GM19239 (cell line): ENCODE results near the gene NID1.
"Not testable (repeated sequence)": the region's sequence is repeated elsewhere in the genome, so short reads cannot be mapped to it uniquely, and the experiment has no call there.

Source experiments
- DNase-seq: peaks from one replicate; pipeline ENCODE4 v3.0.0; 2011; ENCODE audit warnings: low spot score; ENCODE audit not compliant: insufficient read length
- FAIRE-seq: peaks from 2 replicates; lab custom pipeline; 2011; peaks lifted over from hg19 to GRCh38; lab: Jason Lieb, UNC

The NID1 gene

DNA sequence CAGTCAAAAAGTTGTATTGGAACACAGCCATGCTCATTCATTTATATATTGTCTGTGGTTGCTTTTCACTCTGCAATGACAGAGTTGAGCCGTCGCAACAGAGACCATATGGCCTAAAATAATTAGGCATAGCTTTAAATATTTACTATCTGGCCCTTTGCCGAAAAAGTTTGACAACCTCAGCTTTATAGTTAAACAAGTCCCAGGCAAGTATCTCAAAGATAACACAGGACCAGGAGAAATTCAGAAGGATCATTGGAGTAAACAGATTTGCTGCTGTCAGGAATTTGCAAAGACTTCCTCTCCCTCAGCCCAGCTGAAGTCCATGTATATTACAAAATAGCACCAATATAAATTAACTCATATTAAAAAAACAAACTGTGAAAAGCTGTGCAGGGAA lies 34.4 kb downstream of the NID1 start:
- no peak for DNase-seq
- FAIRE-seq, result no peak

DNA sequence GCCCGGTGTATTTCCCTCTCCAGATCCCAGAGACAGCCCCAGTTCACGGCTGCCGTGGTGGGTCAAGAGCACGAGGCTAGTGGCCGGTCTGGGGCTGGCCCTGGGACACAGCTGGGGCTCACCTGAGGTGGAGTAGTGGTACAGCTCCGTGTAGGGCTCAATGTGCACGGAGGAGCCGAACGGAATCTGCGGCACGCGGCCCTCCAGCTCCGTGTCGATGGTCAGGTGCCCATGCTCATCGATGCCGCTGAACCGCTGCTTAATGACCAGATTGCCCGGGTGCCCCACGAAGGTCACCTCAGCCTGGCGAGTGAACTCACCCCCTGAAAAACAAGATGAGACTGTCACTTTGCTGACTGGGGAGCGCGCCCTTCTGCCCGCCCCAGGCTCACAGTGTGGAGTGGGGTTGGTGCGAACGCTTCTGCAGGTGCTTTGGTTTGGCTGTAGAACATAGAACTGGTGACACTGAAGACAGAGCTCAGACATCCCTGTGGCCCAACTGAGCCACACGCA lies 35.4 kb downstream of the NID1 start:
- FAIRE-seq, result no peak
- DNase-seq, result no peak

DNA sequence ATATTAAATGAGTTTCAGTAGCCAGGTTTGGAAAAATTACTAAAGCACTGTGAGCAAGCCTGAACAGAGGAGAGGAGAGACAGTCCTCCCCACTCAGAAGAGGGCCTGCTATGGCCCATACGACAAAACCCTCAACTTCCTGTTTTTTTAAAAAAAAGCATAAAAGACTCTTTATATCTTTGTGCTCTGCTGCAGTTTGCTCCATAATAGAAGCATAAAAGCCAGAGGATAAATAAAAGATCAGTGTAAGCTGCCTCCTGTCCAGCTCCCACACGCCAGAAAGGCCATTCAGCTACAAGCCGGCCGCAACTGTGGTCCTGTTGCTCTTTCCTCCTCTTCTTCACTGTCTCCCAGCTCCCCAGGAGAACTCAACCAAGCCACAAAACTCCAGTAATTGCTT lies 37.8 kb downstream of the NID1 start:
- DNase-seq (no peak), FAIRE-seq (peak; percentile 8)

DNA sequence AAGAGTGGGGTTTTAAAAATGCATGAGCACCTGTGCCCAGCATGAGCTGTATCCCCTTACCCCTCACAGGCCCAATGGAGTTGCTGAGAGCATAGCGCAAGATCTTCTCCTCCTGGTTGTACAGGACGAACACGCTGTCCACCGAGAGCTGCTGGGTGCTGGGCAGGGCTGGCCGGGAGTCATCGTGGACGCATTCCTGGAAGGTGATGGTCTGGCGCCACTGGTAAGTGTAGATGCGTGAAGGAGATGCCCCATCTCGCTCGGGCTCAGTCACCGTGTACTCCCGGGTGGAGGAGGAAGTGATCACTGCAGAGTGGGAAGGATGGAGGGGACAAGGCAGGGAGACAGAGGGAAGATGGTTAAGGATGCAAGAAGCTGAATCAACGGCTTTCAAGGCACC lies 39.1 kb downstream of the NID1 start:
- DNase-seq, result no peak
- no peak for FAIRE-seq

DNA sequence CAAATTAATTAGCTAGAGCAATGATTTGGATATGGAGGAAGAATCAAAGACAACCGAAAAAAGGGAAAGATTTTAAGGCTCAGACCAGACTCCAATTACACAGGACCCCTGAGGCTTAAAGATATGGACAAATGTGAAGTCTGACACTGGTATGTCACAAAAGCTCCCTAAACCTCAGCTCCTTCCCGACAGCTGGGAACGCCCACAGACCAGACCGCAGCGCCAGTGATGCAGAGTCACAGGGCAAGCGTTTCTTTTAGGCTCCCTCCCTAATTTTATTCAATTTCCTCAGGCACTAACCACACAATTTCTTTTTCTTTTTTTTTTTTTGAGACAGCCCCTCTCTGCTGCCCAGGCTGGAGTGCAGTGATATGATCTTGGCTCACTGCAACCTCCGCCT lies 40.2 kb downstream of the NID1 start:
- no peak for DNase-seq
- FAIRE-seq, result no peak

DNA sequence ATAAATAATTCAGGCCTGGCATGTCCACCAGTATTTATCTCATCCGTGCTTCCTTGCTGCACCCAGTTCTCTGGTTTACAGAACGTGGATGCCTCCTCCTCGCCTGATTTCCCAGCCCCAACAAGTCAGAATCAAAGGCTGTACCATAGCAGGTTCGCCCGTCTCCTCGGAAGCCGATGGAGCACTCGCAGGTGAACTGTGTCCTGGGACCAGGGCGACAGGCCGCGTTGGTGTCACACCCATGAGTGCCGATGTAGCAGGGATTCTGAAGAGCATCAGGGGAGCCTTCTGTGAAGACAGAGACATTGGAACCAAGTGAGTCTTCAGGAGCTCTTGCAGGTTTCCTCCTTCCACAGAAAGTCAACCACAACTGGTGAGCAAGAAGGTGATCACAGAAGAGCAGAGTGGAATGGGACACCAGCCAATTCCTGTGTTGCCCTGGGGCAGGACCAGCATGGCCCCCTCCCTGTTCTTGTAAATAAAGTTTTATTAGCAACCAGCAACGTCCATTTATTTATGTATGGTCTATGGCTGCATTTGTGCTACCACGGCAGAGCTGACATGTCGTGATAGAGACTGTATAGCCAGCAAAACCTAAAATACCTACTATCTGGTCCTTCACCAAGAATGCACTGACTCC lies 40.8 kb downstream of the NID1 start:
- FAIRE-seq, result no peak

DNA sequence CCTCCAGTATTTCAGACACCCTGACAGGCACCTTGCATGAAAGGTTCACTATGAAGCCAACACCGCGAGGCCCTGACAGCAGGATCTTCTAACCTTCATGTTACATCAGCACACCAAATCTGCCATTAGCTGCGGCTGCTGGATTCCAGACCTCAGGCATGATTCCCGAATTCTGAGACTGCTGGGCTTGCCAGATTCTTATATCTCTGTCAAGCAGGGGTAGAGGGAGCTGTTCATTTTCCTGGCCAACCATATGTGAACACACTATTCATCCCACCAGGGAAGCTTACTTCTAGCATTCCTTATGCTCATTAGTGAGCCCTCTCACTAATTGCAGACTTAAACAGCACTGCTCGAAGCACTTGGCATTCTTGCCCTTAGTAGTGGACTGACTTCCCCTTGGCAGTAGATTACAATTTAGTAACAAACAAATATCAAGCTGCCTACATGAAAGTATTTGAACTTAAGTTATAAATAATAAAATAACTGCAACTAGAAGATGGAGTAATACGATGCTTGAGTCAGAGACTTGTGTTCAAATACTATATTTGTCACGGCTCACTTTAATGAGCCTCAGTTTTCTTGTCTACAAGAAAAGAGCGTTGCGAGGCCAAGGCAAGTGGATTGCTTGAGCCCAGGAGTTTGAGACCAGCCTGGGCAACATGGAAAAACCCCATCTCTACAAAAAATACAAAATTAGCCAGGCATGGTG lies 43.3 kb downstream of the NID1 start:
- DNase-seq (no peak), FAIRE-seq (no peak)

More for the DNA sequence above, 40.8 kb downstream of the NID1 start:
- DNase-seq, result no peak

DNA sequence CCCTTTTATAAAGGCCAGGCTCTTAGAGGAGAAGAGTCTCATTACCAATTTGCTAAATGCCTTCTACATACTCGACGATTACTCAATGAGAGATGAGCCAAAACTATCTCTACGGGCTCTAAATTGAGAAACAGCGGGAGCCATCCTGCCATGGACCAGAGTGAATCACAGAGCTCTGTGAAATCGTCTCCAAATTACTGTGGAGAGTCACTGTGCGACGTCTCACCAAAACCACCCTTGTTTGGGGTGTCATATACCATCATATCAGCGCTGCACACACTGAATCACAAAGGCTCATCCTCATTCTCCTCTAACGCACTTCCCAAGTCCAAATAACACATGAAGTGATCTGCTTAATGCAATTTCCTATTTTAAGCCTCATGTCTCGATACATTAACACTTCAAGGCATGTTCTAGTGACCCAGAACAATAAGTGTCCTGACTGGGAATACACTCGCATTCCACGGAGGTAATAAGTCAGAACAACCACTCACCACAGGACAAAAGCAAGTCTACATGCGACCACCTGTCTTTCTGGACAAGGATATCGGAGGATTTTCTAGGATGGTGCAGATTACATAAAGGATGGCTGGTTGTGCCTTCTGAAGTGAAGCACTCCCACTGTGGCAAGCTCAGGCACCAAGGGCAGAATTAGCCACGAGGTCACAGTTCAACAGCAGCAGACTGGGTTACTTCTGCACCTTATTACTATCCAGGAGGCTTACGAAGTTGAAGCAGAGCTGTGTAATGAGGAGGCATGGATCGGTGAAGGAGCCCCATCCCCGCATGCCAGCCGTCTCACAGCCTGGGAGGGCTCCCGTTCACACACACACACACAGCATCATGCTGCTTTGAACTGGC lies 44.3 kb downstream of the NID1 start:
- FAIRE-seq (no peak), DNase-seq (no peak)

DNA sequence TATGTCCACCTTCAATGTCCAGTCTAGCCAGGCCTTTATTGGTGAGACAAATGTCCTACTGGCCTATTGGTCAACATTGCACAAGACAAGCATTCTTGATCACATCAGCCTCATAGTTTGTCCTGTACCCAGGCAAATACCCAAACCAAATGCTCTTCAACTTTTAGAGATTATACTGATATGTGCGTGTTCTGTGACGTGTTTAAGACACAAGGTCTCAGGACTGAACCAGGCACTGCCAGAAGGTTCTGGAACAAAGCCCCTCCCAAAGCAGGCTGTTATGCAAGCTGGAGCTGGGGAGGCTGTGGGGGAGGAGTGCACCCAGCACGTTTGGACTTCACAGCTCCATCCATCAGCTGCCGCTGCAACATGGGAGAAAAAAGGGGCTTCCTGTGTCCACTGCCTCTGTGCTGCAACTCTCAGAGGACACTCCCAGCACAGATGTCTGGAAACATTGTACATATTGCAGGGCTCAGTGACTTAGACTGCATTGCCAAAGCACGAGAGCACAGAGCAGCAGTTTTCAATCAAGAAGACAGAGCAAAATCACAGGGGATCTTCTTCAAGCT lies 45.9 kb downstream of the NID1 start:
- FAIRE-seq (no peak), DNase-seq (no peak)

DNA sequence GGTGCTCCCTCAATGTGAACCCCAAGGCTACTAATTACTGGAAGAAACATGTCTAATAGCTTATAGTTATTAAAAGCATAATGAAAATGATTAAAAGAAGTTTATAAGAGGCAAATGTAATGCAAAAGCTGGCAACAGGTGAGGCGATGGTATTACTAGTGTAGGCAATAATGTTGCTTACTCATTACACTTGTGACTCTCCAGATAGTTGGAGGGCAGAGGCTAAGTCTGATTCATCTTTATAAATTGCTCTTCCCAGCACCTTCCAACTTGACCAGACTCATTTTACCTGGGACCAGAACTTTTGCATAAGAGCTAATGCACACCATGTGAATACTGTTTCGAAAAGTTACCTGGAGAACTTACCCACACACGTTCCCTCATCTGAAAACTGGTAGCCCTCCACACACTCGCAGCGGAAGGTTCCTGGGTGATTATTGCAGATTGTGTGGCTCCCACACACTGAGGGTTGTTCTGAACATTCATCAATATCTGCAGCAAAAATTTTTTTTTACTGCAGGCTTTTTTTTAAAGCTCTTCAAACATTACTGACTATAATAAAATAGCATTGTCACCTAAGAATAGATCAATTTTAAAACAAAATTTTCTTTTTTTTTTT lies 48.0 kb downstream of the NID1 start:
- no peak for FAIRE-seq
- no peak for DNase-seq

DNA sequence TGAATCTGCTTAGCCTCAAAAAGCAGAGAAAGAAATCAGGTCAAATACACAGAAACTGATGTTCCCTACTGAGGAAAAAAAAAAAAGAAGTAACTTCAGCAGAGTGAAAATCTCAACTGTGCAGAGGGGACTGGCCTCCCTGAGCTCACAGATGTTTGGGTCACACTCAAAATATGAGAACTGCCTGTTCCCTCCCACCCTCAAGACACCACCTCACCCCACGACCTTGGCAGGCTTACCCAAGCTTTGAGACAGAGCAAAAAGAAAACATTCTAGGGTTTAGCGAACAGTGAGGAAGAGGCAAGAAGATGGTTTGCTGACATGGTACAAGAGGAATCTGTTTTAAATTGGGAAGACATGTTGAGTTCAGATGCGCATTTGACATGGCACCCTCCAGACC lies 48.8 kb downstream of the NID1 start:
- DNase-seq (no peak), FAIRE-seq (no peak)

DNA sequence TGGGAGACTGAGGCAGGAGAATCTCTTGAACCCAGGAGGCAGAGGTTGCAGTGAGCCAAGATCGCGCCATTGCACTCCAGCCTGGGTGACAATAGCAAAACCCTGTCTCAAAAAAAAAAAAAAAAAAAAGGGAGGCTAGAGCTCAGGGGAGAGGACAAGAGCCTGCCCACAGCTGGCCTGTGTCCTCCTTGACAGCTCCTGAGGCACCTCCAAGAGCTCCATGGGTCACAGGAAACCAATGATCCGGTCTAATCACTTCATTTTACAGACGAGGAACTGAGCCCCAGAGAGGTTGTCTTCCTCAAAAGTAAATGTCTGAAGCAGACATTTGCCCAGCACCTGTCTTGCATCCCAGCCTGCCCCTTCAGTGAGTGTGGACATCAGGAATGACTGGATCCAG lies 49.4 kb downstream of the NID1 start:
- DNase-seq, result no peak
- FAIRE-seq, result no peak

DNA sequence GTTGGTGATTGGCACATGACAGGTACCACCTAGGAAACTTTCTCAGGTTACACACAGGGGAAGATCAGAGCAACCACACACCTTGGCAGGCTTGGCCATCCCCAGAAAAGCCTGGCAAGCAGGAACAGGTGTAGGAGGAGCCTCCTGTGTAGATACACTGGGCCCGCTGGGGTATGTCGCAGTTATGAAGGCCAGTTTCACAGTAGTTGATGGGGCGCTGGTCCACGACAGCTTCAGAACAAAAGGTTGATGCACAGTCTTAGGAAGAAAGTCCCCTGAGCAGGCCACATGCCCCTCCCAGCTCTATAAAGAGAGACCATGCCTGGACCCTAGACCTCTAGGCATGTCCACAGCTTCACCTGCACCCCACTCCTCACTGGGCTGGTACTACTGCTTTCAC lies 51.6 kb downstream of the NID1 start:
- FAIRE-seq (no peak), DNase-seq (no peak)

DNA sequence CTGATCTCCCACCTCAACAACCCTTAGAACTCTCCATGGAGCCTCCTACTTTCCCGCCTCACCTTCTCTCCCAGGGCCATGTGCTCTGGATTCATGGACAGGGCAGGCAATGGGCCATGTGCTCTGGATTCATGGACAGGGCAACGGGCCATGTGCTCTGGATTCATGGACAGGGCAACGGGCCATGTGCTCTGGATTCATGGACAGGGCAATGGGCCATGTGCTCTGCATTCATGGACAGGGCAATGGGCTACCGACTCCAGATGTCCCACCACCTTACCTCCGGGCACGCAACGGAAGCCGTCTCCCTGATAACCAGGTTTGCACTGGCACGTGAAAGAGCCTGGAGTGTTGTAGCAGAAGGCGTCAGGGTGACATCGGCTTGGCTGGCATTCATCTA lies 53.2 kb downstream of the NID1 start:
- DNase-seq, result no peak
- no peak for FAIRE-seq

DNA sequence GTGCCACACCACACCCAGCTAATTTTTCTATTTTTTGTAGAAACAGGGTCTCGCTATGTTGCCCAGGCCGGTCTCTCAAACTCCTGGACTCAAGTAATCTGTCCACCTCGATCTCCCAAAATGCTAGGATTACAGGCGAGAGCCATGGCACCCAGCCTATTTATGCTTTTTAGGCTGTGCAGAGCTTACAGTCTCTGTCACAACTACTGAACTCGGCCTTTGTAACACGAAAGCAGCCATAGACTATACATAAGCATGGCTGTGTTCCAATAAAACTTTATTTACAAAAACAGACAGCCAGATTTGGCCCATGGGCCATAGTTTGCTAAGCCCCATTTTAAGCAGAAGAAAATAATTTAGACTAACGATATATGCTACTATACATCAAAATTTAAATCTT lies 54.4 kb downstream of the NID1 start:
- DNase-seq, result no peak
- no peak for FAIRE-seq

DNA sequence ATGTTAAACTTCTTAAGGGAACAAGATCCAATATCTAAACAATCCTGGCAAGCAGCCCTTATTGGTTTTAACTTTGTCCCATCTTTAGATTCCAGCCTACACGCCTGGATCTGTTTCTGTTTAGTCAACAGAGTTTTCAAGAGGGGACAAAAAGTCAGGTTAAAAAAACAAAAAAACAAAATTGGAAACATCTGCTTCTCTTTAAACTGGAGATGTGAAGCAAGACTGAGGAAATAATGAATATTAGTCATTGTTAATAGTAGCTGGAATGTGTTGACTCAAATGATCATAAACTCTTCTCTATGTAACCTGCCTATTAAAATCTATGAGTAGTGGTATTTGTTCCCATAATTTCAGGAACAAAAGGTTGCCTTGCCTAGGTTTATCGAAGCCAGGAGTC lies 55.0 kb downstream of the NID1 start:
- no peak for FAIRE-seq
- DNase-seq, result no peak

DNA sequence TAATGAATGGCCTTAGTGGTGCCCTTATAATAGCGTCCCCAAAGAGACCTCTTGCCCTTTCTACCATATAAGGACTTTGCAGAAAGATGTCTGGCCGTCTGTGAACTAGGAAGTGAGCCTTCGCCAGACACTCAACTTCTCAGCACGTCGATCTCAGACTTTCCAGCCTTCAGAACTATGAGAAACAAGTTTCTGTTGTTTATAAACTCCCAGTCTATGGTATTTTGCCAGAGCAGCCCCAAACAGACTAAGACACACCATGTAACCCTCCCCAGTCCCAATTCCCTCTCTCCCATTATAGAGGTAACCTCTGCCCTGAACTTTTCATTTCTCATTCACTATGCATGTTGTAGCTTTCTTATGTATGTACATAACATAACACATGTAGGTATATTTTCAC lies 55.7 kb downstream of the NID1 start:
- DNase-seq, result no peak
- no peak for FAIRE-seq

DNA sequence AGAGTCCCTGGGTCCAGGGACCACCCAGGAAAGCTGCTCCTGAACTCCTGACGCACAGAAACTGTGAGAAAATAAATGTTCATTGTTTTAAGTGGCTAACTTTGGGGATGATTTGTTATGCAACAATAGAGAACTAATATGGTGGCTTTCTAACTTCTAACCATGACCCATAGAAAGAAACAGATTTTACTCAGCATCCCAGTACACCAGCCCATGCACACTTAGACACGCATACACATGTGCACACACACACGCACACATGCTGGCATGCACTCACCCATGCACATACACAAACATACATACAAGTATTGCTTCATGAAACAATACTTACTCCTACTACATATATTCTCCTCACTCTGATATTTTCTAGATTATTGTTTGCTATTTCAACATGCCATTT lies 57.1 kb downstream of the NID1 start:
- FAIRE-seq, result no peak
- no peak for DNase-seq

DNA sequence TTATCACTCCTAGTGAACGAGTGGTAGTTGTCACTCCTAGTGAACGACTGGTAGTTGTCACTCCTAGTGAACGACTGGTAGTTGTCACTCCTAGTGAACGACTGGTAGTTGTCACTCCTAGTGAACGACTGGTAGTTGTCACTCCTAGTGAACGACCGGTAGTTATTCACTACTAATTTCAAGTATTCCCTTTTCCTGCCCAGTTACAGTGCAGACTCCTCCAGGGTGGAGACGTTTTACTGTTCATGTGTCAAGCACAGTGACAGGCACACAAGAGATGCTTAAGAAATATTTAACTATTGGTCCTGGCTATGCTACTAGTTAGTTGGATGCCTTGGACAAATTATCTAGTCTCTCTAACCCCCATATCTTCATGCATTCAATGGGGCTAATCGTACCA lies 61.8 kb downstream of the NID1 start:
- FAIRE-seq, DNase-seq: not testable (repeated sequence)

DNA sequence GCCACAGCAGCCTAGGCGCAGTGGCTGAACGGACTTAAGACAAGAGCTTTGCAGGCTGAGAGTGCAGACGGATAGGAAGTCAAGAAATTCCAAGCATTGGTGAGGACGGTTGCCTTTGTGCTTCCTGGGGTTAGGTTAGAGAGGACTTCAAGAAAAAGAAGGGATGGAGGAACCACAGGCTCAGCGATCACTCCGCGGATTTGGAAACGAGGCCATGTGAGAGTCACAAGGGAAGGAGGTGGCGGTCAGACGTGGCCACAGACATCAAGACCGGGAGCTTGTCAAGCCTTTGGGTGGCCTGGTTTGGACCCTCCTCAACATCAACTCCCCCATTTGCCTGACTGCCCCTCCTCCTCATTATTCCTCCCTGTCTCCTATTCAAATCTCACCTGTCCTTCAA lies 62.3 kb downstream of the NID1 start:
- DNase-seq (no peak), FAIRE-seq (no peak)
